Tibial artery (tissue), 4 donors: ENCODE measurements around the gene SLFN5.
"Not testable (repeated sequence)": the region's sequence is repeated elsewhere in the genome, so short reads cannot be mapped to it uniquely, and the experiment has no call there.

Experiments
- DNase-seq, 2 donors: peaks; one replicate each; pipeline ENCODE4 v3.0.0-alpha.2; 2019
- H3K27ac ChIP-seq, 2 donors: fragments of 200-600 bp; sonication (generic) in 1 of 2; 1 replicate in 1 of 2; 2 replicates in 1 of 2; pipeline ENCODE4 v1.5.1; 2018 to 2019; ENCODE audit warnings: mild to moderate bottlenecking in 1 of 2
- H3K27me3 ChIP-seq, 2 donors: fragments of 200-600 bp; sonication (generic) in 1 of 2; one replicate each; pipeline versions ENCODE4 v1.5.1 to v1.6.0; 2016 to 2019
- H3K36me3 ChIP-seq, 3 donors: fragments of 200-600 bp; sonication (generic) in 2 of 3; one replicate each; pipeline ENCODE4 v1.5.1; 2016 to 2019; ENCODE audit warnings: mild to moderate bottlenecking in 2 of 3
- H3K4me1 ChIP-seq, 4 donors: fragments of 200-600 bp; sonication (generic) in 2 of 4; 1 replicate in 3 of 4; 2 replicates in 1 of 4; pipeline ENCODE4 v1.5.1; 2016 to 2019
- H3K4me3 ChIP-seq, 2 donors: fragments of 200-600 bp; sonication (generic) in 1 of 2; 1 replicate in 1 of 2; 2 replicates in 1 of 2; pipeline ENCODE4 v1.5.1; 2018 to 2019; ENCODE audit warnings: mild to moderate bottlenecking in 2 of 2
- H3K9me3 ChIP-seq, 3 donors: fragments of 200-600 bp; sonication (generic) in 1 of 3; one replicate each; pipeline ENCODE4 v1.5.1; 2016 to 2019
- CTCF ChIP-seq, 2 experiments: fragments of 200-600 bp in 1 of 2; fragments of 450-650 bp in 1 of 2; IDR thresholded peaks; one replicate each; pipeline ENCODE4 v1.5.1; 2017 to 2019; ENCODE audit warnings: antibody characterized with exemption in 2 of 2, mild to moderate bottlenecking in 1 of 2, moderate library complexity in 1 of 2
- intact Hi-C: fragments of 100-400 bp; cut with DNase I; formaldehyde crosslinking; loops from one replicate; pipeline ENCODE4 v1.15.0; 2023; ENCODE audit warnings: low total_unique reads

Gene SLFN5

GRCh38 chr17:35294756-35295155 is 51.9 kb downstream of the SLFN5 start:
- Histone ChIP-seq H3K27ac (no peak overlapping the region), H3K27me3 (no peaks in the 10 kb centered on the region)
- intact Hi-C loops = no loop called here

GRCh38 chr17:35295686-35296085 is 52.8 kb downstream of the SLFN5 start:
- no peak for TF ChIP-seq CTCF (IDR thresholded peaks at IDR 0.05)
- Histone ChIP-seq H3K4me1 (no peaks in the 10 kb centered on the region), H3K27ac (no peak overlapping the region), H3K9me3 (no peaks in the 10 kb centered on the region), H3K4me3 (no peak overlapping the region), H3K36me3 (no peaks in the 10 kb centered on the region), H3K27me3 (no peaks in the 10 kb centered on the region)
- intact Hi-C loops = no loop called here
- DNase-seq = no peak

More at GRCh38 chr17:35294756-35295155, 51.9 kb downstream of the SLFN5 start:
- TF ChIP-seq CTCF (IDR thresholded peaks at IDR 0.05) = no peak
- no peak for DNase-seq
- no peaks in the 10 kb centered on the region for H3K36me3 ChIP-seq
- H3K4me3 ChIP-seq = no peak overlapping the region
- H3K9me3 ChIP-seq = no peaks in the 10 kb centered on the region
- no peaks in the 10 kb centered on the region for H3K4me1 ChIP-seq

- Histone ChIP-seq H3K27ac (no peak overlapping the region), H3K36me3 (no peaks in the 10 kb centered on the region), H3K4me3 (no peak overlapping the region), H3K27me3 (no peaks in the 10 kb centered on the region), H3K4me1 (no peaks in the 10 kb centered on the region), H3K9me3 (peaks cover 0 to 5% (median 0%) of the 10 kb centered on the region in 3 donors)
- DNase-seq = no peak
- intact Hi-C loops = no loop called here
- TF ChIP-seq CTCF (IDR thresholded peaks at IDR 0.05) = no peak
Observed at GRCh38 chr17:35297666-35298065, 54.8 kb downstream of the SLFN5 start.

- TF ChIP-seq CTCF (IDR thresholded peaks at IDR 0.05) = no peak
- Histone ChIP-seq H3K36me3 (no peaks in the 10 kb centered on the region), H3K27ac (no peak overlapping the region), H3K4me1 (no peaks in the 10 kb centered on the region), H3K27me3 (no peaks in the 10 kb centered on the region), H3K4me3 (no peak overlapping the region), H3K9me3 (peaks cover 0 to 6% (median 0%) of the 10 kb centered on the region in 3 donors)
- intact Hi-C loops = no loop called here
- no peak for DNase-seq
Observed at GRCh38 chr17:35298639-35299038, 55.8 kb downstream of the SLFN5 start.

- Histone ChIP-seq H3K36me3 (no peaks in the 10 kb centered on the region), H3K9me3 (peaks cover 0 to 6% (median 1%) of the 10 kb centered on the region in 3 donors), H3K4me1 (no peaks in the 10 kb centered on the region), H3K27me3 (no peaks in the 10 kb centered on the region), H3K4me3 (no peak overlapping the region), H3K27ac (no peak overlapping the region)
- TF ChIP-seq CTCF (IDR thresholded peaks at IDR 0.05) = no peak
- intact Hi-C loops = no loop called here
- DNase-seq = no peak
Observed at GRCh38 chr17:35299135-35299534, 56.3 kb downstream of the SLFN5 start.

GRCh38 chr17:35309345-35309744 is 66.5 kb downstream of the SLFN5 start:
- intact Hi-C loops, DNase-seq, H3K4me3 ChIP-seq, H3K27me3 ChIP-seq, H3K27ac ChIP-seq, H3K9me3 ChIP-seq, H3K36me3 ChIP-seq: not testable (repeated sequence)
- H3K4me1 ChIP-seq = peaks cover 0 to 16% (median 16%) of the 10 kb centered on the region in 4 donors
